Endodermal cell (in vitro differentiated cells): ENCODE measurements around the gene KCND2. TPM values are rescaled to one million over a fixed set of nuclear protein-coding genes. Genes with fewer than 3 reads are reported as not detected.
A peak's percentile ranks its signal among the peaks of the same experiment; 100 is the strongest.

Experiments used
- DNase-seq: peaks from one replicate; pipeline ENCODE4 v3.0.0-alpha.2; 2017
- H3K27ac ChIP-seq: 2 replicates; pipeline ENCODE4 v1.5.1; 2013; ENCODE audit warnings: mild to moderate bottlenecking, low read depth, low read length, moderate library complexity
- H3K27me3 ChIP-seq: 2 replicates; pipeline ENCODE4 v1.6.1; 2013; ENCODE audit warnings: mild to moderate bottlenecking, low read length, moderate library complexity; ENCODE audit not compliant: insufficient read depth, control insufficient read depth, poor library complexity, severe bottlenecking
- H3K36me3 ChIP-seq: 2 replicates; pipeline ENCODE4 v1.7.0; 2013; ENCODE audit warnings: mild to moderate bottlenecking, low read length, moderate library complexity; ENCODE audit not compliant: control insufficient read depth, insufficient read depth
- H3K4me1 ChIP-seq: one replicate; pipeline ENCODE4 v1.7.0; 2013; ENCODE audit warnings: low read length; ENCODE audit not compliant: control insufficient read depth, insufficient read depth
- H3K4me3 ChIP-seq: 2 replicates; pipeline ENCODE4 v1.5.1; 2013; ENCODE audit warnings: mild to moderate bottlenecking, low read length, moderate library complexity
- H3K9ac ChIP-seq: 2 replicates; pipeline ENCODE4 v1.6.1; 2013; ENCODE audit warnings: mild to moderate bottlenecking, low read length, moderate library complexity; ENCODE audit not compliant: poor library complexity, severe bottlenecking; ENCODE audit errors: extremely low read depth
- H3K9me3 ChIP-seq: 2 replicates; pipeline ENCODE4 v1.6.1; 2013; ENCODE audit warnings: mild to moderate bottlenecking, low read length, moderate library complexity; ENCODE audit not compliant: control insufficient read depth
- H3K27ac Mint-ChIP-seq: 2 replicates; pipeline ENCODE4 v1.8.0; 2020; ENCODE audit warnings: mixed read lengths
- H3K27me3 Mint-ChIP-seq: 2 replicates; pipeline ENCODE4 v1.8.0; 2021; ENCODE audit warnings: mild to moderate bottlenecking, mixed read lengths; ENCODE audit not compliant: insufficient read depth
- H3K36me3 Mint-ChIP-seq: 2 replicates; pipeline ENCODE4 v1.8.0; 2020; ENCODE audit warnings: low read depth, mixed read lengths
- H3K4me1 Mint-ChIP-seq: 2 replicates; pipeline ENCODE4 v1.8.0; 2020; ENCODE audit warnings: mixed read lengths
- H3K4me3 Mint-ChIP-seq: 2 replicates; pipeline ENCODE4 v1.8.0; 2020; ENCODE audit warnings: mild to moderate bottlenecking, moderate library complexity, mixed read lengths
- H3K9me3 Mint-ChIP-seq: 2 replicates; pipeline ENCODE4 v1.8.0; 2020; ENCODE audit warnings: mild to moderate bottlenecking, mixed read lengths
- CTCF ChIP-seq: fragments of 200-600 bp; sonication (generic); conservative IDR thresholded peaks from 2 replicates; pipeline ENCODE4 v1.5.0; 2021; ENCODE audit warnings: antibody characterized with exemption, mild to moderate bottlenecking
- WGBS, 2 experiments: methylation state at CpG; one replicate each; pipeline versions ENCODE4 v1.1.5 to v1.1.7; 2013; ENCODE audit warnings: missing lambda C conversion rate in 2 of 2, mixed read lengths in 1 of 2; ENCODE audit not compliant: insufficient coverage in 1 of 2, insufficient read length in 1 of 2; 5-methylcytosine and 5-hydroxymethylcytosine counted together
- total RNA-seq, 2 donors: library from RNA; stranded (reverse); fragmentation: NEBNext Ultra II Directional in 1 of 2; extraction: Animal tissue kit (Norgen Biotek cat#: 25700) in 1 of 2; gene quantifications; 2 replicates in 1 of 2; 3 replicates in 1 of 2; pipeline ENCODE4 v1.2.1, GENCODE V29; 2021

Gene KCND2
- total RNA-seq, 2 donors from 2014 or later: 0.71 to 4.6 TPM

DNA sequence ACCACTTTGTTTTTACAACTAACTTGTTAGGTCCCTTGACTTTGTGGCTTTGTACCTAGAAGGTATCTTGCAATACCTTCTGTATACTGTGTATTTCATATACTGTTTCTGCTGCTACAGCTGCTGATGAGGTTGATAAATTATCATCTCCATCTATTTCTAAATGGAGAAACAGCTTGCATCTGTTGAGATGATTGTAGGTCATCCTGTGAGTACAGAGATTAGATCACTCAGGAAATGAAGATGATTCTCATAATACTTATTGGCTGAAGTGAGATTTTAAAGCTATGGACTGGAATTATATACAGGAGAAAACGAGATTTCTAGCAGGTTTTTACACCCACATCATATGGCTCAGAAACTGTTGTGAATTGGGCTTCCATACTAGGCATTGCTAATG lies 280.5 kb downstream of the KCND2 start:
- TF ChIP-seq CTCF: no peak
- WGBS, 2 experiments: 0% methylated on average over 1 of the region's 1 CpG; no CpG with 5 or more reads in 1 of the 2 experiments
- no peaks in the 10 kb centered on the region for H3K36me3 Mint-ChIP-seq
- H3K36me3 ChIP-seq: no peaks in the 10 kb centered on the region
- H3K4me1 ChIP-seq: no peaks in the 10 kb centered on the region
- DNase-seq: no peak
- peaks cover 20% of the 10 kb centered on the region for H3K4me1 Mint-ChIP-seq
- no peak overlapping the region for H3K27ac ChIP-seq
- no peak overlapping the region for H3K9ac ChIP-seq
- no peaks in the 10 kb centered on the region for H3K27me3 Mint-ChIP-seq
- H3K9me3 Mint-ChIP-seq: no peaks in the 10 kb centered on the region
- no peak overlapping the region for H3K4me3 ChIP-seq
- no peaks in the 10 kb centered on the region for H3K9me3 ChIP-seq
- no peaks in the 10 kb centered on the region for H3K27me3 ChIP-seq
- H3K4me3 Mint-ChIP-seq: no peak overlapping the region
- no peak overlapping the region for H3K27ac Mint-ChIP-seq

DNA sequence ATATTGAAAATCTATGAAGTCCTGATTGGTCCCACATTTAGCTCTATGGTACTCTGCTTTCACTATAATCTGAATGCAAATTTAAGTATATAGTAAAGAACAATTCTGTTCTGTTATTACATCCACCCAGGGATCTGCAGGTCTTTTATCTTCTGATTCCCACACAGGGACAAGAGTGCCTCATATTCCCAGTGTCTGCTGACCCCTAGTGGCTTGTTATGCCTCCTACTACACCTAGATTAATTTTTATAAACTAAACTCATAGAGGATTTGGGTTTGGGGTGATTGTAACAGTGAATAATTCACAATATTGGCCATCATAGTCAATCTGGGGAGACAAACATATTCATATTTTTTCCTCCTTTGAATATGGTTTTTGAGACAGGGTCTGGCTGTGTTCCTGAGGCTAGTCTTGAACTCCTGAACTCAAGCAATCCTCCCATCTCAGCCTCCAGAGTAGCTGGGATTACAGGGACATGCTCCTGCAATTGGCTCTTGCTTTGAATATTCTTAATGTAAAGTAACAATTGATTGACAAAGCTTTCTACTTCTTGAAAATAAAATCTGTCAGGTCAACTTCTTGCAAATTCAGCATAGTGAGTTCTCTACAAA lies 282.1 kb downstream of the KCND2 start:
- no peaks in the 10 kb centered on the region for H3K9me3 ChIP-seq
- no peaks in the 10 kb centered on the region for H3K36me3 Mint-ChIP-seq
- H3K4me3 Mint-ChIP-seq: no peak overlapping the region
- H3K9me3 Mint-ChIP-seq: no peaks in the 10 kb centered on the region
- peak; percentile 73 for DNase-seq
- TF ChIP-seq CTCF: peak; percentile 95
- no peaks in the 10 kb centered on the region for H3K27me3 ChIP-seq
- H3K4me3 ChIP-seq: no peak overlapping the region
- H3K4me1 ChIP-seq: no peaks in the 10 kb centered on the region
- H3K36me3 ChIP-seq: no peaks in the 10 kb centered on the region
- H3K27ac ChIP-seq: no peak overlapping the region
- H3K27me3 Mint-ChIP-seq: no peaks in the 10 kb centered on the region
- no peak overlapping the region for H3K9ac ChIP-seq
- peaks cover 14% of the 10 kb centered on the region for H3K4me1 Mint-ChIP-seq
- H3K27ac Mint-ChIP-seq: no peak overlapping the region

- no peaks in the 10 kb centered on the region for H3K4me1 ChIP-seq
- no peak for TF ChIP-seq CTCF
- Mint-ChIP-seq H3K4me1 (no peaks in the 10 kb centered on the region), H3K4me3 (no peak overlapping the region), H3K27ac (no peak overlapping the region), H3K36me3 (no peaks in the 10 kb centered on the region), H3K27me3 (no peaks in the 10 kb centered on the region), H3K9me3 (no peaks in the 10 kb centered on the region)
- H3K4me3 ChIP-seq: no peak overlapping the region
- DNase-seq: no peak
- WGBS, 2 experiments: 83% methylated on average over 1 of the region's 1 CpG
- H3K27ac ChIP-seq: no peak overlapping the region
- H3K27me3 ChIP-seq: no peaks in the 10 kb centered on the region
- H3K9me3 ChIP-seq: no peaks in the 10 kb centered on the region
- H3K9ac ChIP-seq: no peak overlapping the region
- H3K36me3 ChIP-seq: no peaks in the 10 kb centered on the region
These were observed 291.2 kb downstream of the KCND2 start for GRCh38 chr7:120564145-120564544.
